ENCODE measurements around the gene MTMR2.
"Not testable (repeated sequence)": the region's sequence is repeated elsewhere in the genome, so short reads cannot be mapped to it uniquely, and the experiment has no call there.

Gene MTMR2

GRCh38 chr11:95884802-95885201 lies 39.1 kb downstream of the MTMR2 start:
- no peak for DNase-seq (ENCODE audit: low read depth in 3 of 3)

DNA sequence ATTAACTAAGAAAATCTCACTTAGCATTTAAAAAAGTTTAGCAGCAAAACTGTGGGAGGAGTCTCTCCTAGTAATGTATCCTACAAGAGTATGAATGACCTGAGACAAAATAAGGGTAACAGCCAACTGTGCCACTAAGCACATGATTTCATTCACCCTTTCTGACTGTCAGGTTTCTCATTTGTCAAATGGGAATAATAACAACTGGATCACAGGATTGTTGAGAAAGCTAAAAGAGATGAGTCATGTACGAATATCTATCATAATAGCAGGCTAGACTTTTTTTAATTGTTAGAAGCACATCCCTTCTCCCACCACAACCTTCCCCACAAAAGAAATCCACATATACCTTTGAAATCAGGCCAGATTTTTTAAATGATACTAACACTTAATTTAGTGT lies 39.5 kb downstream of the MTMR2 start:
- no peak for DNase-seq (ENCODE audit: low read depth in 3 of 3)

GRCh38 chr11:95883381-95883780 lies 40.5 kb downstream of the MTMR2 start:
- DNase-seq (ENCODE audit: low read depth in 3 of 3), result no peak

GRCh38 chr11:95877291-95877690 lies 46.6 kb downstream of the MTMR2 start:
- no peak for DNase-seq (ENCODE audit: low read depth in 3 of 3)

DNA sequence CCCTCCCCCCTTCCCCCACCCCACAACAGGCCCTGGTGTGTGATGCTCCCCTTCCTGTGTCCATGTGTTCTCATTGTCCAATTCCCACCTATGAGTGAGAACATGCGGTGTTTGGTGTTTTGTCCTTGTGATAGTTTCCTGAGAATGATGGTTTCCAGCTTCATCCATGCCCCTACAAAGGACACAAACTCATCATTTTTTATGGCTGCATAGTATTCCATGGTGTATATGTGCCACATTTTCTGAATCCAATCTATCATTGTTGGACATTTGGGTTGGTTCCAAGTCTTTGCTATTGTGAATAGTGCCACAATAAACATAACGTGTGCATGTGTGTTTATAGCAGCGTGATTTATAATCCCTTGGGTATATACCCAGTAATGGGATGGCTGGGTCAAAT lies 53.0 kb downstream of the MTMR2 start:
- not testable (repeated sequence) for DNase-seq (ENCODE audit: low read depth in 3 of 3)

GRCh38 chr11:95867105-95867504 lies 56.8 kb downstream of the MTMR2 start:
- no peak for DNase-seq (ENCODE audit: low read depth in 3 of 3)

GRCh38 chr11:95863486-95864140 lies 60.3 kb downstream of the MTMR2 start:
- no peak for DNase-seq (ENCODE audit: low read depth in 3 of 3)

DNA sequence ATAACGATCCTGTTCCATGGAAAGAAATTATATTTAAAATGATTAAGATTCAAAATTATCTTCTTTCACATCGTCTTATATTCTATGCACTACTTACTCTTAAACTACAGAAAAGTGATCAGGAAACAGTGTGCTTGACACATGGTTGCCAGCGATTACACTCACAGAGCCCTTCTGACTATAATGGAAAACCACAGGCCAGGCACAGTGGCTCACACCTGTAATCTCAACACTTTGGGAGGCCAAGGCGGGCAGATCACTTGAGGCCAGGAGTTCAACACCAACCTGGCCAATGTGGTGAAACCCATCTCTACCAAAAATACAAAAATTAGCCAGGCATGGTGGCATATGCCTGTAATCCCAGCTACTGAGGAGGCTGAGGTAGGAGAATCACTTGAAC lies 63.9 kb downstream of the MTMR2 start:
- DNase-seq (ENCODE audit: low read depth in 3 of 3), result not testable (repeated sequence)

- not testable (repeated sequence) for DNase-seq (ENCODE audit: low read depth in 3 of 3)
These were observed 69.5 kb downstream of the MTMR2 start for GRCh38 chr11:95854362-95854761.

DNA sequence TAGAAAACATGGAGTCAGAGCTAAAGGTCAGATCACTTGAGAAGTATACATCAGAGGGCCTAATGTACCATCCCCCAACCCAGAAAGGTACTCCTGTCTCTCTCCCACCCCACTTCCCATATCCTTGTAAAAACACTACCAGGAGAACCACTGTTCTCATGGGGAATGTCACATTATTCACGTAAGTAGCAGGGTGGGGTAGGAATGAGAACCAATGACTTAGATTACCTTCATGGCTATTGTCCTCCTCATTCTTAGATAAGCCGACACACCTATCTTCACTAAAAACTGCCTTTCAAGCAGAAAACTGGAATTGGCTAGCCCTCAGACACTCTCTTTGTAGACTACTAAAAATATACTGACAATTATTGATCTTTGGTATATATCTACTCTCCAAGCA lies 70.0 kb downstream of the MTMR2 start:
- no peak for DNase-seq (ENCODE audit: low read depth in 3 of 3)

DNA sequence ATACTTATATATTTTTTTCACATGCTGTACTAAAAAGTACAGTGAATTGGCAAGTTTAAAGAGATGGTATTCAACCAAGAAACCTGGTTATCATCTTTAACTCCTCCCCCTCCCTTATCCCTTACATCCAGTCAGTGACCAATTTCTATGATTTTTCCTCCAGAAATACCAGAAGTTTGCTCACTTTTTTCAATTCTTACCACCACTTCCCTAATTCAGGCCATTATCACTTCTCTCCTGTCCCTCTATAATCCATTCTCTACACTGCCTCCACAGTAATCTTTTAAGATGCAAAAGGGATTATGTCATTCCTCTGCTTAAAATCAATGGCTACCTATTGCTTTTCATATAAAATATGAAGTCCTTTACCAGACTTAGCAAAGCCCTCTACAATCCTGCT lies 70.8 kb downstream of the MTMR2 start:
- no peak for DNase-seq (ENCODE audit: low read depth in 3 of 3)

DNA sequence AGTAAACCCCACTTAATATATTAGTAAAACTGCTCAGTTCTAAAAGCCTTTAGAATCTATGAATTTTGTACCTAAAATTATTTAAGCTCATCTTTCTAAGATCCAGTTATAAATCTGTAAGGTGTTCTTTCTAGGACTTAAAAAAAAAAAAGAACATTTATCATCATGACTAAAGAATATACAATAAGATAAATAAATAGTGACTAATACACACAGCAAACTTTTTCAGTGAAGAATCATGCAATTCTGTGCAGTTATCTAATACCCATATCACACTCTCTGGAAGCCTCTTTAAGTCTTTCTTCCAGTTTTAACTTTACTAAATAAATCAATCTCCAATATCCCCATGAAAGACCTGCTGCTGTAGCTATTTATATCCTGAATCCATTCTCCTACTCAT lies 73.8 kb downstream of the MTMR2 start:
- DNase-seq (ENCODE audit: low read depth in 3 of 3), result no peak

DNA sequence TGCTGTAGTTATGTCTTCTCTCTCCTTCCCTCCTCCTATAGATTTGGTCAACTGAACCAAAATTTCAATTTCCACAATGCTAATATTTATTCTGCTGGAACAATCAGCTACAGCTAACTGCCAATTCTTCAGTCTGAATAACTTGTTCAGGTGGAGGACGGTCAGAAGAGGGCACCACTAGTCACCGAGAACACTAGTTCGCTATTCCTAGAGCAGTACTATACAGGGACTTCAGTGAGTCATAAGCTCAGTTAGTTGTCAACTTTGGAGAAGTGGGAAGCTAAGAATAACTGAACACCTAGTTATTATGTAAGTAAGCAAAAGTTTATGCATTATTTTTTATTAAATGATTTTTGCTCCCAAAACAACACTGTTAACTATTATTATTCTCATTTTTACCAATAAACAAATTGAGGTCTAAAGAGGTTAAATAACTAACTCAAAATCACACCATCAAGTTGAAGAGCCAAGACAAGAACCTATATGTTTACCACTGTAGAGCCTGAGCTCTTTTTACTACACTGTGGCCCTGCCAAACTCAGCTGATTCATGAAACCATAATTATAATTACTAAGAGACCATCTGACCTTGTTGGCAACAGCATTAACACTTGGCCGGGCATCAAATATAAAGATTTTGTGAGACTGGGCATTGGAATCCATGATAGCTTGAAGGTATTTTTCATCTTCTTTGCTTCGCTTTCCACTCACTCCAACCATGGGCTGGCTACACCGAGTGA lies 74.7 kb downstream of the MTMR2 start:
- peak in 2 of 3 experiments; percentile 3 to 11 for DNase-seq (ENCODE audit: low read depth in 3 of 3)

GRCh38 chr11:95845167-95845566 lies 78.7 kb downstream of the MTMR2 start:
- DNase-seq (ENCODE audit: low read depth in 3 of 3), result no peak

- peak; percentile 6 to 32 (median 32) for DNase-seq (ENCODE audit: low read depth in 3 of 3)
These were observed 88.0 kb downstream of the MTMR2 start for GRCh38 chr11:95835768-95836488.

- no peak for DNase-seq (ENCODE audit: low read depth in 3 of 3)
These were observed 88.6 kb downstream of the MTMR2 start for GRCh38 chr11:95835351-95835750.

GRCh38 chr11:95833378-95833777 lies 90.5 kb downstream of the MTMR2 start:
- no peak for DNase-seq (ENCODE audit: low read depth in 3 of 3)

- DNase-seq (ENCODE audit: low read depth in 3 of 3), result no peak
These were observed 91.1 kb downstream of the MTMR2 start for GRCh38 chr11:95832763-95833162.

GRCh38 chr11:95831198-95831883 lies 92.6 kb downstream of the MTMR2 start:
- no peak for DNase-seq (ENCODE audit: low read depth in 3 of 3)

- no peak for DNase-seq (ENCODE audit: low read depth in 3 of 3)
These were observed 94.2 kb downstream of the MTMR2 start for GRCh38 chr11:95829580-95830259.

DNA sequence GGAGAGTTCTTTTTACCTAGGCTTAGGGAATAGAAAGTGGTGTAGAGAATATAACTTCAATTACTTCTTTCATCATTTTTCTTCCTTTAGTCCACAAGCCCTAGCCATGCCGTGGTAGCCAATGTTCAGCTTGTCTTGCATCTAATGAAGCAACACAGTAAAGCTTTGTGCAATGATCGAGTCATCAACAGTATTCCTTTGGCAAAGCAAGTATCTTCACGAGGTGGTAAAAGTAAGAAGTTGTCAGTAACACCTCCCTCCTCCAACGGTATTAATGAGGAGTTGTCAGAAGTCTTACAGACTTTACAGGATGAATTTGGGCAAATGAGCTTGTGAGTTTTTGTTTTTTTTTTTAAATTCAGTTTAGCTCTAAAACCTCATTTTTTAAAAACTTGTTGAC lies 96.2 kb downstream of the MTMR2 start:
- no peak for DNase-seq (ENCODE audit: low read depth in 3 of 3)

GRCh38 chr11:95821640-95822039 lies 102.3 kb downstream of the MTMR2 start:
- DNase-seq (ENCODE audit: low read depth in 3 of 3), result no peak

All from stimulated activated CD4-positive, alpha-beta T cell treated with anti-CD3 and anti-CD28 coated beads, TNF-alpha, amount 100 ng/mL, for 4 hours (primary cell).